HG03064 (cell line): ENCODE data around the gene BEX3.
"Not testable (repeated sequence)": the region's sequence is repeated elsewhere in the genome, so short reads cannot be mapped to it uniquely, and the experiment has no call there.

Source experiments
- ATAC-seq: cut with Tn5 transposase; IDR thresholded peaks from one replicate; pipeline ENCODE4 v1.9.1; 2021; ENCODE audit warnings: low read depth; ENCODE audit not compliant: unreplicated experiment

The BEX3 gene

GRCh38 chrX:103376118-103376978 is at the start of gene BEX3:
TSS of gene BEX3 (plus strand) at chrX:103376538. CDS start at chrX:103377522, 984 bp downstream.
- ATAC-seq = no peak

DNA sequence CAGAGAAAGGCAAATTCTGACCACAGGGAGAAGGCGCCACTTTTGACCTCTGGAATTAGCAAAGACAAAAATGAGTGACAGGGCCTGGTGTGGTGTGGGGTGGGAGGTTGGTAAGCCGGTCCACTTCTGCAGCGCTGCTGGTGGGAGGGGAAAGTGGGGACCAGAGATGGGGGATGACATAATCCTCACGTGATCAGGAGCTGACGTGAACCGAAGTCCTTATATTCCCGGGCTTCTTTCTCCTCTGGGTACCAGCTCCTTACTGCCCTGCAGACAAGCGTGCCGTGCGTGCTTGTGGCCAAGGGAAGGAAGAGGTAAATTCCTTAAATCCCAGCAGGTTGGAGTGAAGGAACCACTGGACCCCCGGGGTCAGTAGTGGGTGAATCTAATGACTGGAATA is 46.3 kb upstream of the BEX3 start, which contains the start of gene TCEAL7:
TSS of gene TCEAL7 (plus strand) at position 249 of the 400 bp plus-strand sequence. CDS start 1,165 bp downstream, outside the sequence.
- ATAC-seq = no peak

DNA sequence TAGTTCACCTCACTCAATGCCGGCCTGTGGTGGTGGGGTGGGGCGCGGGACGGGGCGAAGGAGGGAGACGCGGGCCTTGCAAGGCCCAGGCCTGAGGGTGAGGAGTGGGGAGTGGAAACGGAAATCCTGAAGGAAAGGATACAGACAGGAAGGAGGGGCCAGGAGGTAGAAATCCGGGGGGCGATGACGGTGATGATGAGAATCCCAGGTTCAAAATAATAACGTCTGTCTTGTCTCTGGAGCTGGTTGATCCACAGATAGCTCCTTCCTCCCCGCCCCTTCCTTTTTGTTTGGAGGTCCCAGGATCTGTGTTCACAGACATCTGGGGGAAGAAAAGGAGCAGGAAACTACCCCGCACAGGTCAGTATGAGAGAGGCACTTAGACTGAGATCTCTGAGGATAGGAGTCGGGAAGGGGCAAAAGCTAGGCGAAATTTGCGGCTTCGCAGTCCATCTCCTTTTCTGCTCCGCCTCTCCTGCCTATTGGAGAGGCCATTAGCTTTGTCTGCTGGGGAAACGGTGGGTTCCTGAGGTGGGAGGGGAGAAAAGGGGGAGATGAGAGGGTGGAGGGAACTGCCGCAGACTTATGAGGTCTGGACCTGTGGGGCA is 45.6 kb upstream of the BEX3 start:
- no peak for ATAC-seq

GRCh38 chrX:103338663-103339062 is 37.7 kb upstream of the BEX3 start:
- no peak for ATAC-seq

DNA sequence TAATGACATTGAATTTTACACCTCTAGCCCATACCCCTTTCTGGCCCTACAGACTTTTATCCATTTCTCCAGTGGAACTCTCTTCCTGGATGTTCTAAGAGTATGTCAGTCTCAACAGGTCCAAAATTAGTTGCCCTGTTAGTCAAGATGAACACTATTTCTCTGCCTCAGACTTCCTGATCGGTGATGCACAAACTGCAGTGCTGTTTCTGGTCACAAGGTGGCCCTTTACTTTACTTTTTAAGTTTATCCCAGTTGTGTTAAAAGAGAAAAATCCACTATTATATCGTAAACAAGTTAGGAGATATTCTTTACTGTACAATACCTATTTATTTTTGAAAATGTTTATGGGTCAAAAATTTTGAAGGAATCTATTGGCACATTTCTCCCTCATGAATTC is 33.2 kb upstream of the BEX3 start:
- no peak for ATAC-seq

DNA sequence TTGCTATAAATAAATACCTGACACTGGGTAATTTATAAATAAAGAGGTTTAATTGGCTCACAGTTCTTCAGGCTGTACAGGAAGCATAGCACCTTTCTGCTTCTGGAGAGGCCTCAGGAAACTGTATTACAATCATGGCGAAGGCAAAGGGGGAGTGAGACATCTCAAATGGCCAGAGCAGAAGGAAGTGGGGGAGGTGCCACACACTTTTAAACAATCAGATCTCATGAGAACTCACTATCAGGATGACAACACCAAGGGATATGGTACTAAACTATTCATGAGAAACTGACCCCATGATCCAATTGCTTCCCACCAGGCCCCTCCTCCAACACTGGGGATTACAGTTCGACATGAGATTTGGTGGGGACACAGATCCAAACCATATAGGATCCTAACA is 31.7 kb upstream of the BEX3 start:
- no peak for ATAC-seq

DNA sequence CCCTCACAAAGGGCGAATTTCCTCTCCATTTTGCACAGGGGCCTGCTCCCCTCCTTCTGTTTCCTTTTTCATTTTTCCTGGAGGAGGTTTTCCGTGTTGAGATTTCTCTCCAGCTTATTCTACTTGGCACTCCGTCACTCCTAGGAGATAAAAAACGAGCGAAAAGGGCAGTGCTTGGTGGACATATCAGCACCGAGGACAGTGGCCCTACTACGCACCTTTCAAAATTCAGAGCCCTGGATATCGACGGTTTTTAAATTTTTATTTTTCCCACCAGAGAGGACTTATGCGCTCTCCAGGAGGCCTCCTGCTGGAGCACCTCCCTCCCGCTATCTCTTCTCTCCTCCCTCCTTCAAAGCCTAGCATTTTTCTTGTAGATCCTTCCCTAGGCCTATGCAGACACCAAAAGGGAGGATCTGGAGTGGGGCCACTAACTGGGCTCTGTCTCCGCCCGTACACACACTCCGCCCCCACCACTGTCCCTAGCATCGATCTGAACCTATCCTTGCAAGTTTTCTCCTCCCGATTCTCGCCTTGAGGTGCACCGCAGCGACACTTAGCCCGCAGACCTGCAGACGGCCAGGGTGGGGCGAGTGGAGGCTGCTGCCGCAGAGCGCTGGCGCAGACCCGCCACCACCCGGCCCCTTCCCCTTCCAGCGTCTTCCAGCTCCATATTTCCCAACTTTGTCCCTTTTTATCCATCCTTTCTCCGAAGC is 28.5 kb upstream of the BEX3 start:
- no peak for ATAC-seq

GRCh38 chrX:103356130-103356798 is 20.1 kb upstream of the BEX3 start, which contains the start of gene TCEAL9:
TSS of gene TCEAL9 (plus strand) at chrX:103356506. CDS start at chrX:103357685, 1,179 bp downstream.
- ATAC-seq = no peak

- no peak for ATAC-seq
Observed at GRCh38 chrX:103356858-103357257, 19.5 kb upstream of the BEX3 start.

DNA sequence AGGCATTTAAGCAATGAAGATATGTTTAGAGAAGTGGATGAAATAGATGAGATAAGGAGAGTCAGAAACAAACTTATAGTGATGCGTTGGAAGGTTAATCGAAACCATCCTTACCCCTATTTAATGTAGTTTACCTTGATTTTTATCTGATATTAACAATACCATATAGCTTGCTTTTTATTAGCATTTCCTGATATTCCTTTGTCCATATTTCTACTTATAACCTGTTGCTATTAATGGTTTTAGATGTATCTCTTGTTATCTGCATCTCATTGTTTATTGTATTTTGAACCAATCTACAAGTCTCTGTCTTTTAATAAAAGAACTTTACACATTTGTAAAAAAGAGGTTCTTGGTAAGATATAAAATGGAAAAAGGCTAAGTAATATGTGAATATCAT is 18.5 kb upstream of the BEX3 start:
- ATAC-seq = no peak

DNA sequence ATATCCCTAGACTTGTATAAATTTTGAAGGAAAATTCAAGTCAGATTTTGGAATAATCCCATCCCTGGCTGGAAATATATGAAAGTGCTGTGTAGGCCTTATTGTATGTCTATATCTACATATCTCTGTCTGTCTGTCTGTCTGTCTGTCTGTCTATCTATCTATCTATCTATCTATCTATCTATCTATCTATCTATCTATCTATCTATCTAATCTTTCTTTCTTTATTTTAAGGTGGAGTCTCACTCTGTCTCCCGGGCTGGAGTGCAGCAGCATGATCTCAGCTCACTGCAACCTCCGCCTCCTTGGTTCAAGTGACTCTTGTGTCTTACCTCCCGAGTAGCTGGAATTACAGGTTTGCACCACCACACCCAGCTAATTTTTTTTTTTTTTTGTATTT is 16.7 kb upstream of the BEX3 start:
- not testable (repeated sequence) for ATAC-seq

DNA sequence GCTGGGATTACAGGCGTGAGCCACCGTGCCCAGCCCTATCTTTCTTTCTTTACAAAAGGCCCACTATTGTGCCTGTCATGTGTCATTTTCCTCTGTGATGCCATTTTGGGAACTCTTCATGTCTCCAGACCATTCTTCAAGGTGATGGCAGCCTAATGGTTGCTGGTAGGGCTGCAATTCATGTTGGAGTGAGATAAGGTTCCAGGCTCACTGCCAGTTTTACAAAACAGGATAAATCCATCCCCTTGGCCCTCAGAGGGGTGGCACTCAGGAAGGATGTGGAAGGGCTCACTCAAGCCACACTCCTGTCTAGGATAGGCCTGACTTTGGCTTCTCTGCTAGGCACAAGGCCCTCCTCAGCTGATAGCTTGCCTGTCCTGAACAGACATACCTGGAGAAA is 16.2 kb upstream of the BEX3 start:
- no peak for ATAC-seq

DNA sequence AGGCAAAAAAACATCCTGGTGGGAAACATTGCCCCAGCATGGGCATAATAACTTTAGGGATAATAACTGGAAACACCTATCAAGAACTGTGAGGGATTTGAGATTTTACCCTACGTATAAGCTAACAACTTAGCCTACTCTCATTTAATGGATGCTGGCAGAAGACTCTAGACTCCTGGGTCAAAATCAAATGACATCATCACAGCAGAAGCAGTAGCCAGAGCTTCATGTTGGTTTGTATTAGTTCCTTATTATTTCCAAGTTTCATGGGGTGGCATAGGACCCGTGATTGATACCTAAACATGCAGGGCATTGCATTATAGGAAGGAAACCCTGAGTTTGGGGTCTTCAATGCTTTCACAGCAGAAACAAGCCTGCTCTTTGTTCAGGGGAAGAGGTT is 15.4 kb upstream of the BEX3 start:
- no peak for ATAC-seq

- ATAC-seq = no peak
Observed at GRCh38 chrX:103361798-103362197, 14.5 kb upstream of the BEX3 start.

DNA sequence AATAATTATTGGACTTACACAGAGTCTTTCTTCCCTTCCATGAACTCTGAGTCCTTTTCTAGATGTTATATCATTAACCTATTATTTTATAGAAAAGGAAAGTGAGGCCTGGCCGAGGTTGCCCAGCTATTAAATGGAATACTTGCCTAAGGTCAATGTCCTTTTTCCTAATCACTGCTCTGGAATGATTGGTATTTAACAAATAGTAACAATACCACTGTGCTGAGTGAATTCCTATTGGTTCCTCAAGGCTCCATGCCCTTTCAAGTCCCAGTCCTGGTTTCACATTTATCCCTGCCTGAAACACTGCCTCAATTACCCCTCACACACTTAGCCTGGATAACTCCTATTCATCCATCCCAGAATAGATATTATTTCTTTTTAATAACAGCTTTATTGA is 13.9 kb upstream of the BEX3 start:
- ATAC-seq = no peak

- no peak for ATAC-seq
Observed at GRCh38 chrX:103363046-103363445, 13.3 kb upstream of the BEX3 start.

- ATAC-seq = no peak
Observed at GRCh38 chrX:103367502-103367901, 8.8 kb upstream of the BEX3 start.

- ATAC-seq = no peak
Observed at GRCh38 chrX:103369479-103369878, 6.9 kb upstream of the BEX3 start.

DNA sequence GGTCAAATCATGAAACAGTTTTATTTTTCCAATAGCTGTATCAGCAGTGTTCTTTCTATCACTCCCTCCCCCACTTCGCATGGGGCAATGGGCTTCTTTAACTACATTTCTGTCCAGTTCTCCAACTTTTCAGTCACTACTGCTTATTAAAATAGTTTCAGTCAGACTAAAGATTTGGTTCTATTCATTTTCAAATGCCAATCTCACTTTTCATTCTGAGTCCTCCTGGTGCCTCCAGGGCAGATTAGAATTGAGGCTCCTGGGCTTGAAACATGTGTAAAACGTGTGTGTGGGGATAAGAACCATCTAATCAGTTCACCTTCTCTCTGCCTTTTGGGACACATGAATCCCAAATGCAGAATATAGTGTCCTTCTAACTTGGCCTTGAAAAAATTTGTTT is 3.5 kb upstream of the BEX3 start:
- ATAC-seq = no peak

- no peak for ATAC-seq
Observed at GRCh38 chrX:103373581-103373980, 2.8 kb upstream of the BEX3 start.

DNA sequence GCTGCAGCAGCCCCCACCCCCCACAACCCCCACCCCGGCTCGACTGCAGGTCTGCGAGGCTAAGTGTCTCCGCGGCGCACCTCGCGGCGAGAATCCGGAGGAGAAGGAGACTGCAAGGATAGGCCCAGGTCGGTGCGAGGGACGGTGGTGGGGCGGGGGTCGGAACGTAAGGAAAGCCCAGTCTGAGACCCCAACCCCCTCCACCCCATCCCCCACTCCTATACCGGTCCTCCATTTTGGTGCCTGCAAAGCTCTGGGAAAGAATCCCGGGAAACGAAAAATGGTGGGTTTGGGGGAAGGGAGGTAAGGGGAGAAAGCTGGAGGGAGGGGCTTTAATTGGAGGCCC is 614 bp downstream of the BEX3 start:
- no peak for ATAC-seq
